Stimulated activated CD8-positive, alpha-beta memory T cell treated with anti-CD3 and anti-CD28 coated beads, Interleukin-7, amount 100 ng/mL, for 24 hours (primary cell): ENCODE data around the gene LCN2.
"Not testable (repeated sequence)": the region's sequence is repeated elsewhere in the genome, so short reads cannot be mapped to it uniquely, and the experiment has no call there.

Experiments
- DNase-seq: peaks from one replicate; pipeline ENCODE4 v3.0.0-alpha.2; 2020; ENCODE audit warnings: low read depth

Gene LCN2

GRCh38 chr9:128128836-128129590 lies 20.2 kb upstream of the LCN2 start:
- DNase-seq = no peak

- DNase-seq = not testable (repeated sequence)
Observed at GRCh38 chr9:128129976-128130590, 19.2 kb upstream of the LCN2 start.

- DNase-seq = not testable (repeated sequence)
Observed at GRCh38 chr9:128130651-128131050, 18.6 kb upstream of the LCN2 start.

GRCh38 chr9:128131346-128131745 lies 17.9 kb upstream of the LCN2 start:
- DNase-seq = not testable (repeated sequence)

- not testable (repeated sequence) for DNase-seq
Observed at GRCh38 chr9:128132139-128132538, 17.1 kb upstream of the LCN2 start.

- DNase-seq = not testable (repeated sequence)
Observed at GRCh38 chr9:128135561-128135960, 13.7 kb upstream of the LCN2 start.

- DNase-seq = no peak
Observed at GRCh38 chr9:128136816-128137793, 12.1 kb upstream of the LCN2 start.

- DNase-seq = no peak
Observed at GRCh38 chr9:128138001-128138400, 11.3 kb upstream of the LCN2 start.

GRCh38 chr9:128139621-128140020 lies 9.6 kb upstream of the LCN2 start:
- no peak for DNase-seq

- DNase-seq = no peak
Observed at GRCh38 chr9:128141604-128142003, 7.6 kb upstream of the LCN2 start.

GRCh38 chr9:128142061-128142460 lies 7.2 kb upstream of the LCN2 start:
- DNase-seq = no peak

GRCh38 chr9:128142596-128142995 lies 6.7 kb upstream of the LCN2 start:
- no peak for DNase-seq

- no peak for DNase-seq
Observed at GRCh38 chr9:128143525-128144238, 5.6 kb upstream of the LCN2 start.

GRCh38 chr9:128144239-128145181 lies 4.7 kb upstream of the LCN2 start:
- no peak for DNase-seq

- no peak for DNase-seq
Observed at GRCh38 chr9:128145536-128145935, 3.7 kb upstream of the LCN2 start.

- DNase-seq = no peak
Observed at GRCh38 chr9:128145951-128146351, 3.3 kb upstream of the LCN2 start.

GRCh38 chr9:128146591-128147120 lies 2.6 kb upstream of the LCN2 start:
- no peak for DNase-seq

GRCh38 chr9:128148509-128149000 lies 698 bp upstream of the LCN2 start:
- no peak for DNase-seq

GRCh38 chr9:128149951-128150593 lies 819 bp downstream of the LCN2 start:
- DNase-seq = no peak
